NAMALWA (cell line): Measurements from ENCODE around the gene RDH16.
"Not testable (repeated sequence)": the region's sequence is repeated elsewhere in the genome, so short reads cannot be mapped to it uniquely, and the experiment has no call there.

Experiments used
- DNase-seq: peaks from one replicate; pipeline ENCODE4 v3.0.0-alpha.2; 2015; ENCODE audit warnings: low spot score

The RDH16 gene

DNA sequence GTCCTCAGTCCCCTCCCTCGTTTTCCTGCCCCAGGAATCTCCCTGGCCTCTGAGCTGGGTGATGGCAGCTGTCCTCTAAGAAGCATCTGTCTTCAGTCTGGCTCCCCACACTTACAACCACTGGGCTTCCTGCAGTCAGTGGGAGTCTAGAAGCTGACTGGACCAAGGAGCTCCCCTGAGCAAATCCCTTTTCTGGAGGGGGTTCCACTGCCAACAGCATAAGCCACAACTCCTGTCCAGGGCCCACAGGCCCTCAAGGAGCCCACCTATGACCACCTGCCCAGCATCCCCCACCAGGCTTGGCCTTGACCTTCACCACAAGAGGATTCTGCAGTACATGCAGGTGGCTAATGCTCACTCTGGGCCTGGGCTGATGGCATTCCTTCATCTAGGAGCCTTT lies 4.1 kb downstream of the RDH16 start:
- DNase-seq, result no peak

DNA sequence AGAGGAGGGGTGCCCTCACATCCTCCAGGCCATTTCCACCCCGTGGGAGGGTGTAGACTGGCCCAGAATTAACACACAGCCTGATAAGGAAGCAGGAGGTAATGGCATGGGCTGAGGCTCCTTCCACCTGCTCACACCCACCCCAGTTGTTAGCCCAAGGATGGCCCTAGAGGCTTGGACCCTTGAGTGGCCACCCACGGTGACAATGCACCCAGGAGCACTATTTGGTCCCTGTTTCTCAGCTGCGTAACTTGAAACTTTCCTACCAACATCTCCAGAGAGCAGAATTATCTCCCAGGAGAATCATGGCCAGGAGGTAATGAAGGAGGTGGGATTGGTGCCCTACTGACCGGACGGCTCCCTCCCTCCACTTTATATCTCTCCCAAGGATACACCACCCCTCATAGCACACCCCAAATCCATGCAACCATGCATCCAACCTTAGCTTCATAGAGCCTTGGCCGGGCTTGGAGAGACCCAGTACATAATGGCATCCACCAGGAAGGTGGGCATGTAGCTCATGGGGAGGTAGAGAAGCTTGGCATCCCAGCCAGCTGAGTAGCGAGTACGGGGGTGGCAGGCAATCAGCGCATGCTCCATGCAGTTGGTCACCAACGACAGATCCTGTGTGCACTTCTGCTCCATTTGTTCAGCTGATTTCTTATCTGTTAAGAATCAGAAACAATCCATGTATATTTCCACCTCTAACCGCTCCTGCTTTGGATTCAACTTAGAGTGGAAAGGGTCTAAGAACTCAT lies 5.6 kb downstream of the RDH16 start:
- DNase-seq, result no peak

DNA sequence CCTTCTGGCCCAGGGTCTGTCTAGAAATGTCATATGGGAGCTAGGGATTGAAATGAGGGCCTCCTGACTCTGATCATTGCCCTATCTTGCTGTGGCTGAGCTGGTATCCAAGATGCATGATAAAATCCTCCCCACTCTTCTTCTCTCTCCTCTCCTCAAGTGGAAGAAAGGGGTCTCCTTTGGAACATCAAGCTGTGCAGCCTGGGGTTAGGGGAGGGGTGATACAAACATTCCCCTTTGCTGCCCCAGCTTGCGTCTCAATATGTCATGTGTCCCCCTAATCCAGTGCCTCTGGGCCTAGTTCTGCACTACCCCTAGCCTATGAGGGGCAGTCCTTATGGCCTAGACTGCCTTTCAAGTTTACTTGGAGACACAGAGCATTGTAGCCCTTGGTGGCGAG lies 8.5 kb downstream of the RDH16 start:
- DNase-seq, result no peak

GRCh38 chr12:56948457-56948777 lies 9.0 kb downstream of the RDH16 start:
- no peak for DNase-seq

- DNase-seq, result no peak
Observed at GRCh38 chr12:56947633-56948456, 9.6 kb downstream of the RDH16 start.

DNA sequence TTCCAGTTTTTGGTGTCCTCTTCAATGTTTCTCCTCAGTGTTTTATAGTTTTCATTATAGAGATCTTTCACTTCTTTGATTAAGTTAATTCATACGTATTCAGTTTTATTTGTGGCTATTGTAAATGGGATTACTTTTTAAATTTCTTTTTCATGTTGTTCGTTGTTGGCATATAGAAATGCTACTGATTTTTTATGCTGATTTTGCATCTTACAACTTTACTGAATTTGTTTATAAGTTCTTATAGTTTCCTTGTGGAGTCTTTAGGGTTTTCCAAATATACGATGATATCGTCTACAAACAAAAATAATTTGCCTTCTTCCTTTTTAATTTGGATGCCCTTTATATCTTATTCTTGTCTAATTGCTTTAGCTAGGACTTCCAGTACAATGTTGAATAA lies 13.5 kb downstream of the RDH16 start:
- DNase-seq, result no peak

DNA sequence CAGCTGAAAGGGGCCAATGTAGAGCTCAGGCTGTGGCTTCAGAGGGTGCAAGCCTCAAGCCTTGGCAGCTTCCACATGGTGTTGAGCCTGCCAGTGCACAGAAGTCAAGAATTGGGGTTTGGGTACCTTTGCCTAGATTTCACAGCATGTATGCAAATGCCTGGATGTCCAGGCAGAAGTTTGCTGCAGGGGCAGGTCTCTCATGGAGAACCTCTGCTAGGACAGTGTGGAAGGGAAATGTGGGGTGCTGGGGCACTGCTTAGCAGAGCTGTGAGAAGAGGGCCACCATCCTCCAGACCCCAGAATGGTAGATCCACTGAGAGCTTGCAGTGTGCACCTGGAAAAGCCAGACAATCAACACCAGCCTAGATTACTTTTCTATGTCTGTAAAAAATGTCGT lies 14.0 kb downstream of the RDH16 start:
- not testable (repeated sequence) for DNase-seq

- DNase-seq, result no peak
Observed at GRCh38 chr12:56941299-56942017, 15.9 kb downstream of the RDH16 start.

DNA sequence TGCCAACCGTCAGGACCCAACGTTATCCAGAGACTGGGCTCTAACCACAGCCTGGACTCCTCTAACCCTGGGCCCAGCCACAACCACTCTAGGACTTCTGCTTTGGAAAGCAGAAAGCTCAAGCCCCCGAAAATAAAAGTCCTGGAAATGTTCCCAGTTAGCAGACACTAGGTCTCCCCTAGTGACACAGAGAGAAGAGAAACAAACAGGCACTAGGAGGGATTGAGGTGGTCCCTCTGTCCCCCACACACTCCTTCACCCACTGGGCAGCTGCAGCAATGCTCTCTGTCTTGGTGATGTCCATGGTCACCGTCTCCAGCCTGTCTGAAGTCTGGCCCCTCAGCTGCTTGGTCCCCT lies 16.5 kb downstream of the RDH16 start:
- not testable (repeated sequence) for DNase-seq

DNA sequence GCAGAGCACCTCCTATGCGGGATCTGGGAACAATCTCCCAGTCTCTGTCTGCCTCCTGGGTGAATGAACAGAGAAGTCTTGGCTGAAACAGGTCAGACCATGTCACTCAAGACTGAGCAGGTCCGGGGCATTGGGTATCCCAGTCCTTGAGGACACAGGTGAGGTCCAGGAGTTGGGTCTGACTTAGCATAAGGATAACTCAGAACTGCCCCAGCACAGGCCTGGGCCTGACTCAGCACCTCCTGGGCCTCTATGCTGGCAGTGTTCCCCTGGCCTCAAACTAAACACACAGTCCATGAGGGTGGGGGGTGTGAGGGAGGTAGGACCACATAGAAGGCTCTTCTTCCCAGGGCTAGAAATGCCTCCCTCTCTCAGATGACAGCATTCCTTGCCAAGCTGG lies 21.7 kb downstream of the RDH16 start:
- no peak for DNase-seq

- no peak for DNase-seq
Observed at GRCh38 chr12:56935157-56935556, 22.3 kb downstream of the RDH16 start.

DNA sequence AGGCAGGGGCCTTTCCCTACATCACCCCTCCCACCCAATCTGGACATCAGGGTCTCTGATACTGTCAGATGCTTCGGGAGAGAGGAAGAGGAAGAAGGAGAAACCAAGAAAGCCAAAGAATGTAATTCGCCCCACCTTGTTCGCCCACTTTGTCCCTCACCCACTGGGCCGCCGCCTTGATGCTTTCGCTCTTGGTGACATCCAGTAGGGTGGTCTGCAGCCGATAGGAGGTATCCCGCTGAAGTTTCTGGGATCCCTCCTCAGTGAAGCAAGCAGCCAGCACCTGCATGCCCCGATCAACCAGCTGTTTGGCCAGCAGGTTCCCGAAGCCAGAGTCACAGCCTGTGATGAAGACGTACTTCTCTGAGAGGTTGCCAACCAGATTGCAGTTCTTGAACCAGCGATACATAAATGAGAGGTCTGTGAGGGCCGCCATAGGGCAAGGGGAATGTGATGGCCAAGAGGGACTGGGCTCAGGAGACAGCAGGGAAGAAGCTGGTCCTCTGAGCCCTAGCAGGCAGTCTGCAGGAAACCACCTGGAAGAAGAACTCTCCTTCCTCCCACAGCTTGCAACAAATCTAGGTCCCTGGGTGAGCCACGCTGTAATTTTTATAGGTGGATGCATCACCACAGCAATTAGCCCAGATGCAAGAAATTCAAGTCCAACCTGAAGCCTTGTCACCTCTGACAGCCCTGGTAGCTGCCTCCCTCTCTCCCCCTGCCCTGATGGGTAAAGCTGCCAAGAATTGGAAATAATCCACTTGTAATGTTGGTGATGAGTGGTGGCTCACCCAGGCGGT lies 23.4 kb downstream of the RDH16 start, which contains the start of gene SDR9C7:
Gene SDR9C7, minus strand, starts transcription at position 583 of the 800 bp plus-strand sequence. Its CDS starts 147 bp downstream, at position 436.
- no peak for DNase-seq

- no peak for DNase-seq
Observed at GRCh38 chr12:56932867-56933266, 24.5 kb downstream of the RDH16 start.

GRCh38 chr12:56932146-56932545 lies 25.3 kb downstream of the RDH16 start:
- no peak for DNase-seq

DNA sequence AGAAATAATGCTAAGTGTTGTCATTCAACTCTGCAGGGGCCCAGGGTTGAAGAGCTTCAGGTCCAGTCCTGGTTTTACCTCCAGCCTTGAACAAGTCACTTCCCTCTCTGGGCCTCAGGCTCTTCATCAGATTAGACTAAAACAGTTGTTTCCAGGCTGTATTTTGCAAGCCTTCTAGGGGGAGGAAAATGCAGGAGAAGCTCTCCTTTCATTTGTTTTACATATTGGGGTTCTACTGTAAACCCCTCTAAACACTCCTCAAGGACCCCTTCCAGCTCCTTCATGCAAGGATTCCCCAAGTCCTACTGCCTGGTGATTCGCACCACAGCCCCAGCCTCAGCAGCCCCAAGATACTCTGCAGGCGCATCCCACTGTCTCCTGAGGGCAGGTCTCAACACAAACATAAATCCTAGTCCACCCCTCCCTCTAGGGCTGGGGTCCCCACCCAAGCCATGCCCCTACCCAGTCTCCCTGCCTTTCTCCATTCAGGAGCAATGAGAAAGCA lies 25.9 kb downstream of the RDH16 start:
- peak; percentile 56 for DNase-seq

DNA sequence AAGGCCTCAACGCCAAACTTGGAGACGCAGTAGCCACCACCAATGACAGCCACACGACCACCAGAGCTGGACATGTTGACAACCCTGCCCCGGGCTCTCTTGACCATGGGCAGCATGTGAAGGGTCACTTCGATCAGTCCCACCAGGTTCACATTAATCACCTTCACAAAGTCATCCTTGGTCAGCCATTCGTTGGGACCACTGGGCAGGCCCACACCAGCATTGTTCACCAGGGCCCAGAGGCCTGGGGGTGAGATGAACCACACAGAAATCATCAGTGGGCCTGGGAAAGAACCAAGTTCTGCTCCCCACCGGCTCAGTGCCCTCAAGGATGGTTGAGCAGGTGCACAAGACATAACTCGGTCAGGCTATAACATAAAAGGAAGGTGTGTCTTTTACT lies 27.2 kb downstream of the RDH16 start:
- no peak for DNase-seq

DNA sequence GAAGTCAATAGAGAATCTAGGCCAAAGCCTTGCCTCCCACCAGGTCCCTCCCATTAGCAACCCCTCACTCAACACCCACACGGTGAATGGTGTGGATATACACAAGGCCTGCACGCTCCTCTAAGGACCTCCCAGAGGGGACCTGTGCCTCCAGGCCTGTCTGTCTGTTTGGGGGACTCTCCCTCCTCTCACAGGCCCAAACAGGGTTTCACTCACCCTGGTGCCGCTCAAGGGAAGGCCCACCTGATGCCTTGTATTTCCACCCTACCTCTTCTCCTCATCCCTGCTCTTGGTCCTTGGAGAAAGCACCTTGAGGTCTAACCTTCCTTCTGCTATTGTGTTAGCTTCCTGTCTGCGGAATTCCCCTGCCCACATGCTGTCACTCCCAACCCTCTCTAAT lies 27.6 kb downstream of the RDH16 start:
- no peak for DNase-seq

DNA sequence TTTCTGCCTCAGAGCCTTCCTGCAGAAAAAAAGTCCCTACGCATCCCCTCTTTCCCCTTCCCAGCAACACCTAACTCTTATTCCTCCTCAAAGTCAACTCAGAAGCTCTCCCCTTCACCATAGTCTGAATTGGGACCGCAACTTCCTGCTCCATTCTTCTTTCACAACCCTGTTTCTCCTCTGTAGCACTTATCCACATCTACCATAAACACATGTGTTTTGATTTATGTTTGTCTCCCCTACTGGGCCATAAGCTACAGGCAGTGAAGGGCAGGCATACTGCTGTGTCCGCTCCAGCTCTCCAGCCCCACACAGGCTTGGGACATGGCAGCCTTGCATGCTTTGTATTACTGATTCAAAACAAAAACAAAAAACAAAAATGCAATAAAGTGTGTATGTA lies 29.1 kb downstream of the RDH16 start:
- DNase-seq, result no peak

DNA sequence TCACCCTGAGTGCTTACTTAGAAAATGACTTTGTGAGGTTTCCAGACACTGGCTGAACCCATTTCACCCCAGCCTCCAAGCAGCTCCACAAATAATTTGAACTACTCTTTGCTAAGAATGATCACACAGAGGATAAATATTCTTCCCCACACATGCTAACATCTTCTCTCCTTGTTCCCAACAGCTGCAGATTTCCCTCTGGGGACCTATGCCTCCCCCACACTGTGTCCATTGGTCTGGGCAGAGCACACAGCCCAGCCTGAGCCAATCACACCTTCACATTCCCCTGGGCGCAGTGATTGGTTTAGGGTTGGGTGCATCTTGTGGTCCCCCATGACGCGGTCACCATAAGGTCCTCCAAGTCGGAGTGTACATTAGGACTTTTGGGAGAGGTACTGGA lies 30.1 kb downstream of the RDH16 start:
- no peak for DNase-seq

DNA sequence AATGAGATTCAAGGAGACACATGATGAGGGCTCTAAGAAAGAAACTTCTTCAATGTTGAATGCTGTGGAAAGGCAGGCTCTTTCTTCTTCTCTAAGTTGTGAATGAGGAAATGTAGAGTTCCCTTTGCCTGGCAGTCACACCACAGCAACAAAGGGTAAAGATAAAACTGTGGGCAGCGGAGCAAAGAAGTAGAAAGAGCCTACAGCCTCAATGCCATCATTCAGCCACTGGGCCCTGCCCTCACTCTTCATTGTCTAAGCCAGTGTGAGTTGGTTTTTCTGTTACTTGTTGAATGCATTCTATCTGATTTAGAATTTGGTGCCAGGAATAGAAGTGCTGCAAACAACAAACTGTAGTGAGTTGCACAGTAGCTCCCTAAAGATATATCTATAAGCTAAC lies 35.4 kb downstream of the RDH16 start:
- DNase-seq, result no peak

- no peak for DNase-seq
Observed at GRCh38 chr12:56921346-56921745, 36.1 kb downstream of the RDH16 start.

DNA sequence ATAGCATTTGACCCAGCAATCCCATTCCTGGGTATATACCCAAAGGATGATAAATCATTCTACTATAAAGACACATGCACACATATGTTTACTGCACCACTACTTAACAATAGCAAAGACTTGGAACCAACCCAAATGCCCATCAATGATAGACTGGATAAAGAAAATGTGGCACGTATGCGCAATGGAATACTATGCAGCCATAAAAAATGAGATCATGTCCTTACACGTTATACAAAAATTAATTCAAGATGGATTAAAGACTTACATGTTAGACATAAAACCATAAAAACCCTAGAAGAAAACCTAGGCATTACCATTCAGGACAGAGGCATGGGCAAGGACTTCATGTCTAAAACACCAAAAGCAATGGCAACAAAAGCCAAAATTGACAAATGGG lies 39.3 kb downstream of the RDH16 start:
- not testable (repeated sequence) for DNase-seq
